Urinary bladder (tissue), 4 donors: ENCODE measurements around the gene RASAL1. TPM values are rescaled to one million over a fixed set of nuclear protein-coding genes. Genes with fewer than 3 reads are reported as not detected.

Experiments
- DNase-seq: peaks from one replicate; pipeline ENCODE4 v3.0.0-alpha.2; 2015; ENCODE audit errors: extremely low spot score
- H3K27ac ChIP-seq: one replicate; pipeline ENCODE4 v1.5.1; 2013; ENCODE audit warnings: low read depth, mild to moderate bottlenecking, moderate library complexity
- H3K36me3 ChIP-seq: one replicate; pipeline ENCODE4 v1.6.1; 2013; ENCODE audit warnings: mild to moderate bottlenecking, moderate library complexity; ENCODE audit not compliant: insufficient read depth
- H3K4me1 ChIP-seq: one replicate; pipeline ENCODE4 v1.6.1; 2013; ENCODE audit warnings: mild to moderate bottlenecking, moderate library complexity; ENCODE audit not compliant: insufficient read depth
- H3K4me3 ChIP-seq: one replicate; pipeline ENCODE4 v1.5.1; 2013; ENCODE audit warnings: low read depth, low read length
- WGBS: extraction: QIAGEN DNeasy Blood & Tissue Kit; methylation state at CpG from one replicate; pipeline ENCODE4 v1.1.7; 2013; 5-methylcytosine and 5-hydroxymethylcytosine counted together
- polyA plus RNA-seq: library from polyadenylated mRNA; stranded (reverse); fragments of 200-250 nt; gene quantifications from one replicate; pipeline ENCODE4 v1.2.3, GENCODE V29; 2013
- total RNA-seq: library from RNA; depleted of rRNA; stranded (reverse); fragments of >200 nt; gene quantifications from one replicate; pipeline ENCODE4 v1.2.3, GENCODE V29; 2014
- donor health status: healthy with polysubstance abuse.
- donor health status: healthy.

Gene RASAL1
- total and polyA plus RNA-seq, 2 donors = 0.04 to 0.11 TPM

DNA sequence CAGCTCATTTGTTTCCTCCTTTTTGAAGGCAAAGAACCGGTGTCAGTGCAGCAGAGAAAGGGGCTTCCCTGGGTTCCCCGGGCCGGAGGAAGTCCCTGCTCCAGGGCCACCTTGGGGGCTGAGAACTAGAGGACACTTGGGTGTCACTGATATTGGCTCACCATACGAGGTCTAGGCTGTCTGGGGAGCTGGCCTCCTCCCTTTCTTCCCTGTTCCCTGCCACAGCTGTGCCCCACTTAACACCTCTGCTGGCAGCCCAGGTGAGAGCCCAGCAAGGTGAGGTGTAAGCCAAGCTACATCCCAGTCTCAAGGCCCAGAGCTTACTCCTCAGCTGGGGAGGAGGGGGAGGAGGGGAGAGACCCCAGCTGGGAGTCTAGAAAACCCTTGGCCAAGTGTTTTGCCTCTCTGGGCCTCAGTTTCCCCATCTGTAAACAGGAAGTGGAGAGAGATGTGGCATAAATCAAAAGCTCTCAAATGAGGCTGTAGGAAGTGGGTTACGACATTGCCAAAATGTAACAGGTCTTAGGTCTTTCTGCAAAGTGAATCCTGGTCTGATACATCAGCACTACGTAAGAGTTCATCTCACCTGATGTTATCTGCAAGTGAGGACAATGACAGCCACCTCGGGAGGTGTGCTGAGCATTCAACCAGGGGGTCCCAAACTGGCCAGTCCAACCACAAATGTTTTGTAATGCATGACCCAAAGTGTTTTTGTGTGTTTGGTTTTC, 25.5 kb downstream of the RASAL1 start:
- no peak overlapping the region for H3K27ac ChIP-seq
- DNase-seq = no peak
- H3K36me3 ChIP-seq = no peaks in the 10 kb centered on the region
- no peaks in the 10 kb centered on the region for H3K4me1 ChIP-seq
- H3K4me3 ChIP-seq = no peak overlapping the region
- 51% methylated on average over 7 of the region's 7 CpGs for WGBS

DNA sequence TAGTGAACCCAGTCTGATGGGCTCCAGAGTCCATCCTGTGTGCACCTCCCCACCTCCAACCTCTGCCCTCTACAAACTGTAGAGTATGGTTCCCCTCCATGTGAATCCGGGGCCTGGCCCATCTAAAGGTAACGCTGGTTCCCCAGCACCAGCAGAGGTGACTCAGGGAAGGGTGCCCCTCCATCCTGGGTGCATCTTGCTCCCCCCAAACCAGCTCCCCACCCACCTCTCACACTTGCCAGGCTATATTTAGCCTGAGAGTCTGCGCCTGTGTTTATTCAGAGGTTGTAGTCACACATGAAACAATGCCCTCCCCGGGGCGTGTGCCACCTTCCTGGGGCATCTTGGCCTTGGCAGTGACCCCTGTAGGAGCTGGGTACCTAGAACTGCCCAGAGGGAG, 26.2 kb downstream of the RASAL1 start:
- Histone ChIP-seq H3K4me3 (no peak overlapping the region), H3K4me1 (no peaks in the 10 kb centered on the region), H3K36me3 (no peaks in the 10 kb centered on the region), H3K27ac (no peak overlapping the region)
- WGBS = 73% methylated on average over 5 of the region's 5 CpGs
- no peak for DNase-seq

DNA sequence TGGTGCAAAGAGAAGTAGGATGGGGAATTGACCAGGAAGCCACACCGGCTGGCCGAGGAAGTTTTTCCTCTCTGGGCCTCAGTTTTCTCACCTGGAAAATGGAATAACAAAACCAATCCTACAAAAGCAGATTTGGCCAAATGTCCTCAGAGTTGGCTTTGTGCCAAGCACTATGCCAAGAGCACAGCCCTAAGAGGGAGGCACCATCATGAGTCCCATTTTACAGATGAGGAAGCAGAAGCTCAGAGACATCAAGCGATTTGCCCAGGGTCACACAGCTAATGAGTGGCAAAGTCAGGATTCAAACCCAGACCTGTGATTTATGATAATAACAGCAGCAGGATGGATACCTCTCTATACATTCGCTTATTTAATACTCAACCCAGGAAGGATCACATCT, 27.3 kb downstream of the RASAL1 start:
- Histone ChIP-seq H3K36me3 (no peaks in the 10 kb centered on the region), H3K4me3 (no peak overlapping the region), H3K27ac (no peak overlapping the region), H3K4me1 (no peaks in the 10 kb centered on the region)
- WGBS = 97% methylated on average over 4 of the region's 4 CpGs
- no peak for DNase-seq

DNA sequence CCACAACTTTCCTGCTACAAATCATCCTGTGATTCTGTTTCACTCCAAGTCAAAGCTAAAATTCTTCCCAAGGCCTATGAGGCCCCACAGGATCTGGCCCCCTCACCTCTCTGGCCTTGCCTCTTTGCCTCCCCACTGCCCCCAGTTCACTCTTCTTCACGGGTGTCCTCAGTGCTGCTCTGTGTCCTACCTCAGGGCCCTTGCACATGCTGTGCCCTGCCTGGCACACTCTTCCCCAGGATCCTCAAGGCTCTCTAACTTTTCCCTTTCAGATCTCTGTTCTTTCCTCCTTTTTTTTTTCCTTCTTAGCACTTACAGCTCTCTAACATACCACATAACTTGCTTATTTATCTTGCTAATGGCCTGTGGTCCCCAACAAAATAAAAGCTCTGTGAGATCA, 29.2 kb downstream of the RASAL1 start:
- no peaks in the 10 kb centered on the region for H3K36me3 ChIP-seq
- 65% methylated on average over 1 of the region's 1 CpG for WGBS
- no peak overlapping the region for H3K27ac ChIP-seq
- DNase-seq = no peak
- no peaks in the 10 kb centered on the region for H3K4me1 ChIP-seq
- no peak overlapping the region for H3K4me3 ChIP-seq

DNA sequence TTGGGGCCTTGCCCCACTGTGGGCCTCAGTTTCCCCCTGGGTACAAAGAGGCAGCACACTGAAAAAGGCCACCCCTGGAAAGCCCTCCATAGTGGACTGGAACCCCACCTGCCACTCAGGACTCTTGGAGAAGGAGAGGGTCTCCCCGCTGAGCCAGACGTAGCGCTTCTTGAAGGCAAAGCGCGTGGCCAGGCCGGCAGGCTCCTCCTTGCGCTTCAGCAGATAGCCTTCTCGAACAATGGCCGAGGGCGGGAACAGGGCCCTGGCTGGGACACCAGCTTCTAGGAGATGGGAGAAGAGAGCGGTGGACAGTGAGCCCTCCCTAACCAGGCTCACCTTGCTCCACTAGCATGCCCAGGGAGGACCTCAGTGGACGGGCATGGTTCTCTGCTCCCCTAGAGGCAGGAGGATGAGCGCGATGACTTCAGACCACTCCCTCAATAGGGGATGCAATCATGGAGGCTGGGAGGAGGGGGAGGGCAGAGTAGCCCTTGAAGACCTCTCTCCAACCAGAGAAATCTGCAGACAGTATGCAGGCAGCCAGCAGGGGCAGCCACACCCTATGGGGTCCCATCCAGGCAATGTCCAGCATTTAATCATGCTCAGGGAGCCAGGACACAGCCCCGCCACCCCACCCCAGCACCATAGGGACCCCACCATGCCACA, 29.8 kb downstream of the RASAL1 start:
- H3K27ac ChIP-seq = no peak overlapping the region
- H3K4me3 ChIP-seq = no peak overlapping the region
- H3K4me1 ChIP-seq = no peaks in the 10 kb centered on the region
- no peak for DNase-seq
- 76% methylated on average over 15 of the region's 15 CpGs for WGBS
- no peaks in the 10 kb centered on the region for H3K36me3 ChIP-seq

DNA sequence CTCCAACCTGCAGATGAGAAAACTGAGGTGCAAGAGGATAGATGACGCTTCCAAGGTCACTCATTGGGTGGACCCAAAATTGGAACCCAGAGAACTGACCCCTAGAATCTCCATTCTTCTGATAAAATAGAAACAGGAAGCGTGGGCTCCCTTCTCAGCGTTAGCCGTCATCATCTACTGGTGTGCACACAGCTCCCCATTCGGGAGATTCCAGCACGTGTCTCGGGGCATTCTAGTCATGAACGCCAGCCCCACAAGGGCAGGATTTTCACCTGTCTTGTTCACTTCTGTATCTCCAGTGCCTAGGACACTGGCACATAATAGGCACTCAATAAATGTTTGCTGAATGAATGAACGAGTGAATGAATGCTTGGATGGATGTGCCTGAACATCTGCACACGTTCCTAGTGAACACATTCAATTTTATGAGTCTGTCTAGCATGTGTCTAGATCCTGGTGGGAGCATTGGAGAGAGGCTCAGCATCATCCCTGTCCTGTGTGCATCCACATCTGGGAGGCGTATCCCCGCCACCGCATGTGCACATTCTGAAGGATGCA, 30.5 kb downstream of the RASAL1 start:
- WGBS = 77% methylated on average over 13 of the region's 13 CpGs
- H3K4me3 ChIP-seq = no peak overlapping the region
- H3K27ac ChIP-seq = no peak overlapping the region
- no peak for DNase-seq
- no peaks in the 10 kb centered on the region for H3K36me3 ChIP-seq
- H3K4me1 ChIP-seq = no peaks in the 10 kb centered on the region

DNA sequence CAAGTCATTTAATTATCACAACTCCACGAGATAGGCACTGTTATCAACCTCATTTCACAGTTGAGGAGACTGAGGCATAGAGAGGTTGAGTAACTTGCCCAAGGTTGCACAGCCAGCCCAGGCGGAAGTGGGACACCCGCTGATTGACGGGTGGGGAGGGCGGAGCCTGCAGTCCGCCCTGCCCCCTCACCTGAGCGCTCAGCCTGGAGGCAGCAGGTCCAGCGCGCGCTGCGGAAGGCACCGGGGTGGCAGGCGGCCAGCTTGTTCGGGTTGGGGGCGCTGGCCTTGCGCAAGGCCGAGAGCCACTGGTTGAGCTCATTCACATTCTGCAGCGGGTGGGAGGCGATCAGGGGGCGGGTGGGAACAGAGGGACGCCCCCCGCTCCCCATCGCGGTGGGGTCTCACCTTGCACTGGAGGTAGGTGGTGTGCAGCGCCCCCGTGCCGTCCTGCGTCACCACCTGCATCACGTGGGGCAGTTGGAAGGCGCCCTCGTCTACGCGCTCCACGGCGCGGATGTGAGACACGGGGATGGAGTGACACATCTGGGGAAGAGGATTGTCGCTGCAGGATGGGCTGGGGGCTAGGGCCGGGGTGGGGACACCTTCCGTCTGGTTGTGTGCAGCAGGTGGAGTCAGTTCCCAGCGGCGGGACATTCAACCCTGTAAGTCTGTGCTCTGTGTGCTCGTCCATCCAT, 31.7 kb downstream of the RASAL1 start:
- 4% methylated on average over 43 of the region's 43 CpGs for WGBS
- Histone ChIP-seq H3K27ac (no peak overlapping the region), H3K36me3 (no peaks in the 10 kb centered on the region)

DNA sequence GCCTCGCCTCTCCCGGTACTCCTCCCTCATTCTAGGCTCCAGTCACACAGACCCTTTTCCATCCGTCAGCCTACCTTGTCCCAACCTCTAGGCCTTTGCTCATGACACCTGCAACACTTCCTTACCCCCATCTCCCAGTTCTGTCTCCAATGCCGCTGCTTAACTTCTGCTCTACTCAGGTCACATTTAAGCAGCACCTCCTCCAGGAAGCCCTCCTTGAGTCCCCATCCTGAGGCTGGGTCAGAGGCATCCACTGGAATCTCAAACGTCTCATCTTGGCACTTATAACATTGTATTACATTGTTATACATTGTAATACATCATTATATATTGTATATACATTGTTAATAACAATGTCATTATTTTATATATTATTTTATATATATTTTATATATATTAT, 32.8 kb downstream of the RASAL1 start:
- WGBS = 81% methylated on average over 5 of the region's 5 CpGs
- no peaks in the 10 kb centered on the region for H3K4me1 ChIP-seq
- H3K4me3 ChIP-seq = no peak overlapping the region
- no peaks in the 10 kb centered on the region for H3K36me3 ChIP-seq
- DNase-seq = no peak
- H3K27ac ChIP-seq = no peak overlapping the region

More for the DNA sequence above, 31.7 kb downstream of the RASAL1 start:
- DNase-seq = no peak
- Histone ChIP-seq H3K4me1 (no peaks in the 10 kb centered on the region), H3K4me3 (no peak overlapping the region)

DNA sequence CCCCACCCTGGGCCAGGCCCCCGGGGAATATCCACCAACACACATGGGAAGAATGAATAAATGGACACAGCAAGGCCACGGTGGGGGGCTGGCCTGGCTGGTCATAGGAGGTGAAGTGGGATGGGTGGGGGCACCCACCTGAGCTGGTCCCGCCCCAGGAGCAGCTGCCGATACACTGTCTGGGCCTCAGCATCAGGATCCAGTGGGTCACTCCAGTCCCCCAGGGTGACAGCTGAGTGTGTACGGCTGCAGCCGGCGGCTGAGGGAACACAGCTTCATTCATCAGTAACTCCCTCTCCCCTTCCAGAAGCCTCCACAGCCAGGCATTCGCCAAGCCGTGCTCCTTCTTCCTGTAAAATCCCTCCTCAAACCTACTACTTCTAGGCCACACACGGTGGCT, 33.8 kb downstream of the RASAL1 start:
- no peak for DNase-seq
- WGBS = 58% methylated on average over 10 of the region's 10 CpGs
- Histone ChIP-seq H3K4me3 (no peak overlapping the region), H3K27ac (no peak overlapping the region), H3K4me1 (no peaks in the 10 kb centered on the region), H3K36me3 (no peaks in the 10 kb centered on the region)

DNA sequence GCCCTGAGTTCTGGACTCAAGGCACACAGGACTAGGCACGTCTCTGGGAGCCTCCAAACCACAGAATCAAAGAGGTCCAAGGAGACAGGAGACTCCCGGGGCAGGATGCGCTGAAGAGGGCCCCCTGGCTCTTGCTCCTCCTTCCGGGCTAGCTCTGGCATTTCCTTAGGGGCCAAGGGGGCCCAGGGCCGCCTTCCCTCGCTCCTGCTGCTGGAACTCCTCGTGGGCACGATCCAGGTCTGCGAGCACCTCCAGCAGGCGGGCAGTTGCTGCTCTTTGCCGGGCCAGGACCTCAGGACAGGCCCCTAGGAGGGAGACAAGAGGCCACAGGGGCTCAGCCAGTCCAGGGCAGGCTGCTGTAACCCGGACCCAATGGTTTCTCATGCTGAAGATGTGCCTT, 35.8 kb downstream of the RASAL1 start:
- H3K4me1 ChIP-seq = no peaks in the 10 kb centered on the region
- DNase-seq = no peak
- no peaks in the 10 kb centered on the region for H3K36me3 ChIP-seq
- H3K27ac ChIP-seq = no peak overlapping the region
- no peak overlapping the region for H3K4me3 ChIP-seq
- WGBS = 67% methylated on average over 12 of the region's 12 CpGs

DNA sequence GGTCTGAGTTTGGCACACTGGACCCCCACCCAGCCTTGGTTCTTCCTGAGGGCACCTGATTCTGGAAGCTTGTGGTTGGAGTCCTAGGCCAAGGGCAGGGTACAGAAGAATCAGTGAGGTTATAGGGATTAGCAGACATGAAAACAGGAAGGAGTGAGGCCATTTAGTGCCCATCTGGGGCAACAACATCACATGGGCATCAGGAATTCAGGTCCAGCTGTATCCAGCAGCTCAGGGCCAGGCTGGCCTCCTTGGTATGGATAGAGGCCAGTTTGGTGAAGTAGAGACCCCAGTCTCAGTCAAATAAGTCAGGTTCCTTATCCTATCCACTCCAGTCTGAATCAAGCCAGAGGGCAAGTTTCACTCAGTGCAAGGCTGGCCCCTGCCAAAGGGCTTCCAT, 36.2 kb downstream of the RASAL1 start:
- H3K4me1 ChIP-seq = no peaks in the 10 kb centered on the region
- H3K27ac ChIP-seq = no peak overlapping the region
- no peak for DNase-seq
- H3K4me3 ChIP-seq = no peak overlapping the region
- H3K36me3 ChIP-seq = no peaks in the 10 kb centered on the region

DNA sequence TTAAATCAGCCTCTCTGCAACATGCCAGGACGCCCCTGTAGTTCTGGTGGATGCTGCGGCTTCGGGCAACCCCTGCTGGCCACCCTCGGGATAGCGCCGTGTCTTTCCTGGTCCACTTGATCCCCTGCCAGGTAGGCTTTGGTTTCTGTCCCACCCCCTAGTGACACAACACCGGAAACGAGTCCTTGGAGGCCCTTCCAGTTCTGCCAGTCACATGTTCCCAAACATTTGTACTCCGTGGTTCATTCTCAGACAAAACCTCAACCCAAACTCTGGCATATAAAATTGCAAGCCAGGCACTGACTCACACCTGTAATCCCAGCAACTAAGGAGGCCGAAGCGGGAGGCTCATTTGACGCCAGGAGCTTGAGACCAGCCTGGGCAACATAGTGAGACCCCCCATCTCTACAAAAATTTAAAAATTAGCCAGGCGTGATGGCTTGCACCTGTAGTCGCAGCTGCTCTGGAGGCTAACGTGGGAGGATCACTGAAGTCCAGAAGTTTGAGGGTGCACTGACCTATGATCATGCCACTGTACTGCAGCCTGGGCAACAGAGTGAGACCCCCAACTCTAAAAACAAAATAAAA, 37.0 kb downstream of the RASAL1 start:
- Histone ChIP-seq H3K4me3 (no peak overlapping the region), H3K36me3 (no peaks in the 10 kb centered on the region), H3K4me1 (no peaks in the 10 kb centered on the region), H3K27ac (no peak overlapping the region)
- WGBS = 30% methylated on average over 15 of the region's 15 CpGs
- DNase-seq = peak; percentile 51

DNA sequence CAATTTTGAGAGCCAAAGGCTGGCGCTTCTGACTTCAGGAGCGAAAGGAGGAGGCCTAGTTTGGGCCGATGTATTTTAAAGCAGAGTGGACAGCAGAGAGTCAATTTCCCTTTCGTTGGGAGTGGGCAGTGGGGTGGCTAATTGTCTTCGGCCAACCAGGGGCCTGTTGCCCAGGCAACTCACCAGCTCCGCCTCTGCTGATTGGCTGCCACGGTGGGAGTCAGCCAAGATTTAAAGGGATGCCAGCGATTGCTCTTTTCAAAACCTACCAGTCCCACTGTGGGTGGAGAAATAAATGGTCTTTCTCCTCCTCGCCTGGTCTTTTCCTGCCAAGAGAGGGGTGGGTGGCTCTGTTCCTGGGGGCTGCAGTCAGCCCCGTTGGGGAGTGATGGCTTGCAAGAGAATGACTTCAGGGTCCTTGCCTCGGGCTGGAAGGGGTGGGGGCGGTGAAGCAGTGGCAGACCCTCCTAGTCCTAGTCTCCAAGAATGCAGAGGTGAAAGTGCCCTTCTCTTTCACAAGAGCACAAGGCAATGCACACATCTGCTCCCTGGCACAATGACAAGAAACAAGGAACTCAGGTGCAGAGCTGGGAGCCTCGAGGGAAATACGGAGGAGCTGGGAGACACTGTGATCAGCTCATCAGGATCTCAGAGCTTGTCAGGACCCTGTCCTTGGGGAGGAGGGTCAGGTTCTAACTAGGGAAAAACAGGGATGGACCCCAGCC, 37.7 kb downstream of the RASAL1 start:
- DNase-seq = peak; percentile 10
- H3K27ac ChIP-seq = no peak overlapping the region
- no peak overlapping the region for H3K4me3 ChIP-seq
- WGBS = 41% methylated on average over 14 of the region's 14 CpGs
- H3K36me3 ChIP-seq = no peaks in the 10 kb centered on the region
- no peaks in the 10 kb centered on the region for H3K4me1 ChIP-seq
